Small intestine (tissue), 7 donors: Measurements from ENCODE around the gene PPP2R5A. TPM values are rescaled to one million over a fixed set of nuclear protein-coding genes. Genes with fewer than 3 reads are reported as not detected.
A peak's percentile ranks its signal among the peaks of the same experiment; 100 is the strongest.

Source experiments
- DNase-seq, 2 donors: peaks; one replicate each; pipeline versions ENCODE4 v3.0.0 to v3.0.0-alpha.2; 2013
- FAIRE-seq: peaks from 2 replicates; lab custom pipeline; 2012; peaks lifted over from hg19 to GRCh38; lab: Jason Lieb, UNC
- H3K27ac ChIP-seq, 3 donors: one replicate each; pipeline ENCODE4 v1.5.1; 2013; ENCODE audit warnings: low read length in 2 of 3, mild to moderate bottlenecking in 2 of 3, control low read depth in 1 of 3, inconsistent platforms in 1 of 3, low read depth in 1 of 3, moderate library complexity in 1 of 3
- H3K27me3 ChIP-seq, 3 donors: one replicate each; pipeline ENCODE4 v1.6.1; 2013; ENCODE audit warnings: low read length in 3 of 3, inconsistent platforms in 1 of 3; ENCODE audit not compliant: control insufficient read depth in 3 of 3, insufficient read depth in 3 of 3
- H3K36me3 ChIP-seq, 3 donors: one replicate each; pipeline ENCODE4 v1.6.1; 2013; ENCODE audit warnings: low read length in 3 of 3, inconsistent platforms in 1 of 3, low read depth in 1 of 3, mild to moderate bottlenecking in 1 of 3, moderate library complexity in 1 of 3; ENCODE audit not compliant: control insufficient read depth in 3 of 3, insufficient read depth in 2 of 3
- H3K4me1 ChIP-seq, 3 donors: one replicate each; pipeline ENCODE4 v1.6.1; 2013; ENCODE audit warnings: low read length in 2 of 3, inconsistent platforms in 1 of 3, low read depth in 1 of 3, mild to moderate bottlenecking in 1 of 3, moderate library complexity in 1 of 3; ENCODE audit not compliant: control insufficient read depth in 3 of 3, insufficient read depth in 2 of 3
- H3K4me3 ChIP-seq, 3 donors: one replicate each; pipeline ENCODE4 v1.5.1; 2013; ENCODE audit warnings: low read length in 3 of 3, control low read depth in 1 of 3, inconsistent platforms in 1 of 3, low read depth in 1 of 3, mild to moderate bottlenecking in 1 of 3, moderate library complexity in 1 of 3
- H3K9me3 ChIP-seq, 2 donors: one replicate each; pipeline ENCODE4 v1.6.1; 2013; ENCODE audit warnings: low read depth in 1 of 2, low read length in 1 of 2; ENCODE audit not compliant: control insufficient read depth in 2 of 2, insufficient read depth in 1 of 2
- WGBS, 3 donors: extraction: QIAGEN DNeasy Blood & Tissue Kit; methylation state at CpG; one replicate each; pipeline ENCODE4 v1.1.7; 2013; 5-methylcytosine and 5-hydroxymethylcytosine counted together
- polyA plus RNA-seq, 4 donors: library from polyadenylated mRNA; stranded (reverse) in 3 of 4; unstranded in 1 of 4; fragments of 200-250 nt in 3 of 4; fragments of 120-200 nt in 1 of 4; gene quantifications; one replicate each; pipeline versions ENCODE4 v1.2.1 to v1.2.3, GENCODE V29; 2013
- donor health status: healthy with polysubstance abuse.
- donor health status: control.
- donor health status: control.
- donor health status: Bipolar disorder and iron deficiency.
- donor health status: healthy.

Gene PPP2R5A
- polyA plus RNA-seq, 4 donors = 33.0 to 45.4 (median 40.6) TPM

- WGBS, 3 donors = 66 to 85% (median 78%) methylated on average over 7 of the region's 7 CpGs
- H3K36me3 ChIP-seq = peaks cover 0 to 12% (median 0%) of the 10 kb centered on the region in 3 donors
- no peak for DNase-seq
- no peaks in the 10 kb centered on the region for H3K27me3 ChIP-seq
- no peaks in the 10 kb centered on the region for H3K4me1 ChIP-seq
- H3K4me3 ChIP-seq = no peak overlapping the region
- no peak overlapping the region for H3K27ac ChIP-seq
- FAIRE-seq = no peak
- peaks cover 0 to 5% of the 10 kb centered on the region in 2 donors for H3K9me3 ChIP-seq
Observed at GRCh38 chr1:212402666-212403321, 117.6 kb downstream of the PPP2R5A start.

DNA sequence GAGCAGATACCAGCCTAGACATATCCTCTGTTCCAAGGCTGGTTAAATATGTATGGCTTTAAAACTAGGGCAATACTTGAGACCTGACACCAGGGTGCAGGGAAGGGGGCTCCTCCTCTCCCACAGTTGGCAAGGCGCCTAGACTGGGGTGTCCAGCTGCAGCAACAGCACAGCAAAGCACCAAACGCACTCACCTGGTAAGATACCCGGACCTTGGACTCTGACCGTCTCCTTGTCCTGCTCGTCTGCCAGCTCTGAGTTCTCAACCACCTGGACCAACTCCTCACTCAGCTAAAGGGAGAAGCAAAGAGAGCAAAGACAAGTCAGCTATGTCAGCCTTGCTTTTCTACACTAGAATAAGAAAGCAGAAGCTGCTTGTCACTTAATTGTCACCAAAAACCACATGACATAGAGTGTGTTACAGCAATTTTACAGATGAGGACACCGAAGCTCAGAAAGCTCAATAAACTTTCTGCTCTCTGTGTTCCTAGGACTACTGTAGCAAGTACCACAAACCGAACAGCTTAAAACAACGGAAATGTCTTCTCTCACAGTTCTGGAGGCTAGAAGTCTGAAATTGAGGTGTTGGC is 125.1 kb downstream of the PPP2R5A start:
- 40 to 80% (median 67%) methylated on average over 8 of the region's 8 CpGs for WGBS, 3 donors
- FAIRE-seq (no peak), DNase-seq (peak; percentile 37 to 42)
- peaks cover 0 to 5% of the 10 kb centered on the region in 2 donors for H3K9me3 ChIP-seq
- H3K27me3 ChIP-seq = peaks cover 0 to 6% (median 0%) of the 10 kb centered on the region in 3 donors
- peaks cover 0 to 9% (median 0%) of the 10 kb centered on the region in 3 donors for H3K4me1 ChIP-seq
- peaks cover 0 to 21% (median 3%) of the 10 kb centered on the region in 3 donors for H3K36me3 ChIP-seq
- no peak overlapping the region for H3K4me3 ChIP-seq
- H3K27ac ChIP-seq = no peak overlapping the region

Other genes starting within 250 kb of the PPP2R5A start
- 10 to 100 TPM in 1 of 4 donors, 1 to 10 TPM in 3; 6.0 to 15.7 (median 7.3) TPM for gene INTS7, start 249.9 kb upstream of the PPP2R5A start, polyA plus RNA-seq
- 1 to 10 TPM in 2 of 4 donors, under 1 TPM in 2; 0.67 to 8.9 (median 2.6) TPM for gene DTL, start 249.7 kb upstream of the PPP2R5A start, polyA plus RNA-seq
- gene PACC1, start 129.5 kb downstream of the PPP2R5A start, polyA plus RNA-seq = 1 to 10 TPM in 3 of 4 donors, under 1 TPM in 1; 0.67 to 4.1 (median 2.5) TPM
- 10 to 100 TPM; 17.7 to 62.6 (median 40.0) TPM for gene NENF, start 147.5 kb downstream of the PPP2R5A start, polyA plus RNA-seq